ENCODE measurements around the gene EED.
"Not testable (repeated sequence)": the region's sequence is repeated elsewhere in the genome, so short reads cannot be mapped to it uniquely, and the experiment has no call there.

The EED gene

GRCh38 chr11:86303257-86303656, 58.7 kb downstream of the EED start:
- peak in 1 of 2 experiments; percentile 28 for DNase-seq
- no peak for TF ChIP-seq GATA1 (IDR thresholded peaks at IDR 0.05; ENCODE audit: low read depth, low read length)
- TF ChIP-seq POLR2A (IDR thresholded peaks at IDR 0.05; ENCODE audit: low read length), result no peak

- DNase-seq, result not testable (repeated sequence)
Measured at GRCh38 chr11:86308710-86309109, 64.2 kb downstream of the EED start.

GRCh38 chr11:86313793-86314192, 69.2 kb downstream of the EED start:
- DNase-seq, result no peak

GRCh38 chr11:86314636-86315035, 70.1 kb downstream of the EED start:
- TF ChIP-seq GATA1 (IDR thresholded peaks at IDR 0.05; ENCODE audit: low read depth, low read length) (no peak), POLR2A (IDR thresholded peaks at IDR 0.05; ENCODE audit: low read length) (no peak)
- DNase-seq, result no peak

More at GRCh38 chr11:86313793-86314192, 69.2 kb downstream of the EED start:
- TF ChIP-seq POLR2A (IDR thresholded peaks at IDR 0.05; ENCODE audit: low read length), result no peak
- no peak for TF ChIP-seq GATA1 (IDR thresholded peaks at IDR 0.05; ENCODE audit: low read depth, low read length)

Data from erythroblast (primary cell).